AG04449 (cell line): Measurements from ENCODE around the gene SDF4.

Experiments used
- CTCF ChIA-PET: fragments of 350-600 bp; formaldehyde crosslinking; extraction: SDS; loops from one replicate; lab custom pipeline; 2021; ENCODE audit warnings: antibody characterized with exemption; lab: Yijun Ruan, JAX
- POLR2A ChIA-PET: fragments of 400-600, 350-600 bp; formaldehyde crosslinking; extraction: SDS; loops from one replicate; lab custom pipeline; 2020; ENCODE audit warnings: antibody characterized with exemption, inconsistent platforms; lab: Yijun Ruan, JAX
- DNase-seq: peaks from one replicate; pipeline ENCODE4 v3.0.0-alpha.2; 2010; ENCODE audit warnings: low read depth, low spot score
- H3K4me3 ChIP-seq: 2 replicates; pipeline ENCODE4 v1.5.1; 2011; ENCODE audit warnings: low read depth, mild to moderate bottlenecking, control low read depth, low read length
- TF ChIP-seq, protein P1 (sequence below): IDR thresholded peaks from one replicate; pipeline ENCODE4 v1.5.1; 2011; ENCODE audit warnings: mild to moderate bottlenecking, moderate library complexity, low read length, control low read depth, inconsistent platforms; ENCODE audit not compliant: insufficient read depth; ENCODE audit errors: missing control alignments

Gene SDF4

GRCh38 chr1:1225238-1225845, 6.5 kb downstream of the SDF4 start:
- DNase-seq = no peak
- POLR2A ChIA-PET = no interaction called here
- TF ChIP-seq, protein P1, sequence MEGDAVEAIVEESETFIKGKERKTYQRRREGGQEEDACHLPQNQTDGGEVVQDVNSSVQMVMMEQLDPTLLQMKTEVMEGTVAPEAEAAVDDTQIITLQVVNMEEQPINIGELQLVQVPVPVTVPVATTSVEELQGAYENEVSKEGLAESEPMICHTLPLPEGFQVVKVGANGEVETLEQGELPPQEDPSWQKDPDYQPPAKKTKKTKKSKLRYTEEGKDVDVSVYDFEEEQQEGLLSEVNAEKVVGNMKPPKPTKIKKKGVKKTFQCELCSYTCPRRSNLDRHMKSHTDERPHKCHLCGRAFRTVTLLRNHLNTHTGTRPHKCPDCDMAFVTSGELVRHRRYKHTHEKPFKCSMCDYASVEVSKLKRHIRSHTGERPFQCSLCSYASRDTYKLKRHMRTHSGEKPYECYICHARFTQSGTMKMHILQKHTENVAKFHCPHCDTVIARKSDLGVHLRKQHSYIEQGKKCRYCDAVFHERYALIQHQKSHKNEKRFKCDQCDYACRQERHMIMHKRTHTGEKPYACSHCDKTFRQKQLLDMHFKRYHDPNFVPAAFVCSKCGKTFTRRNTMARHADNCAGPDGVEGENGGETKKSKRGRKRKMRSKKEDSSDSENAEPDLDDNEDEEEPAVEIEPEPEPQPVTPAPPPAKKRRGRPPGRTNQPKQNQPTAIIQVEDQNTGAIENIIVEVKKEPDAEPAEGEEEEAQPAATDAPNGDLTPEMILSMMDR = no peak
- CTCF ChIA-PET = interaction anchor here (2.6 kb wide), 1 partner anchor 103 kb away, joined by 7 read pairs; no protein-coding TSS in a partner anchor
- H3K4me3 ChIP-seq = no peak overlapping the region

GRCh38 chr1:1223891-1224290, 7.9 kb downstream of the SDF4 start:
- DNase-seq = no peak
- CTCF ChIA-PET = interaction anchor here (2.6 kb wide), 1 partner anchor 102 kb away, joined by 7 read pairs; no protein-coding TSS in a partner anchor
- TF ChIP-seq, protein P1 = no peak
- H3K4me3 ChIP-seq = no peak overlapping the region
- POLR2A ChIA-PET = no interaction called here

DNA sequence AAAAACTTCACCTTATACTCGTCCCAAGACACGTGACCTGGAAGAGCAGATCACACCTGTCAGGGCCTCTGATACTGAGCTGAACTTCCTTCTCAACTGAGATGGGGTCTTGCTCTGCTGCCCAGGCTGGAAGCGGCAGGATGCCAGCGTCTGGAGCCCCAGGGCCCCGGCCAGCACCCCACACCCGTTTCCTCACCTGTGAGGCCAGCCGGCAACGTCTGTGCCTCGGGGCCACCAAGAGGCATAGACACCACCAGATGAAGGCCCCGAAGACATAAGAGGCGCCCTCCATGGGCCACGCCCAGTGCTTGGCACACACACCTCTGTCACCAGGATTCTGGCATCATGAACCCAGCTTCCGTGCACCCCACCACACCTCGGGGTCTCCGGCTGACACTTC, 8.5 kb downstream of the SDF4 start:
- TF ChIP-seq, protein P1 = no peak
- CTCF ChIA-PET = no interaction called here
- no peak for DNase-seq
- POLR2A ChIA-PET = interaction anchor here (2.0 kb wide), 1 partner anchor 8 kb away, joined by 8 read pairs; the partner anchor contains the start of genes B3GALT6 and SDF4
- no peak overlapping the region for H3K4me3 ChIP-seq

GRCh38 chr1:1222575-1223225, 9.1 kb downstream of the SDF4 start:
- TF ChIP-seq, protein P1 = no peak
- CTCF ChIA-PET = interaction anchor here (1.0 kb wide), 1 partner anchor 8 kb away, joined by 4 read pairs; no protein-coding TSS in a partner anchor
- H3K4me3 ChIP-seq = no peak overlapping the region
- POLR2A ChIA-PET = interaction anchor here (2.0 kb wide), 1 partner anchor 9 kb away, joined by 8 read pairs; the partner anchor contains the start of genes B3GALT6 and SDF4
- no peak for DNase-seq

- no peak for DNase-seq
- TF ChIP-seq, protein P1 = no peak
- POLR2A ChIA-PET = interaction anchor here (2.0 kb wide), 1 partner anchor 10 kb away, joined by 8 read pairs; the partner anchor contains the start of genes B3GALT6 and SDF4
- CTCF ChIA-PET = interaction anchor here (1.0 to 1.7 kb wide), 2 partner anchors 9 kb away, joined by 4 read pairs; no protein-coding TSS in a partner anchor
- no peak overlapping the region for H3K4me3 ChIP-seq
Measured at GRCh38 chr1:1221887-1222574, 9.8 kb downstream of the SDF4 start.
